NB4 (cell line): ENCODE data around the gene PIK3R4.

ENCODE experiments used
- CTCF ChIP-seq: IDR thresholded peaks from one replicate; pipeline ENCODE4 v1.5.1; 2012; ENCODE audit warnings: low read depth, low read length
- MAX ChIP-seq: IDR thresholded peaks from 2 replicates; pipeline ENCODE4 v1.6.1; 2011; ENCODE audit warnings: low read depth, low read length
- POLR2A ChIP-seq: IDR thresholded peaks from 2 replicates; pipeline ENCODE4 v1.6.1; 2011; ENCODE audit warnings: mild to moderate bottlenecking; ENCODE audit not compliant: insufficient read length; ENCODE audit errors: extremely low read depth

GRCh38 chr3:130635285-130635684 is 111.3 kb downstream of the PIK3R4 start:
- TF ChIP-seq CTCF (no peak), POLR2A (no peak), MAX (no peak)
